Activated T-cell treated with anti-CD3 and anti-CD28 coated beads, Interleukin-2, amount 50 U/mL, for 72 hours (primary cell): ENCODE measurements around the gene KRR1. TPM values are rescaled to one million over a fixed set of nuclear protein-coding genes. Genes with fewer than 3 reads are reported as not detected.
A peak's percentile ranks its signal among the peaks of the same experiment; 100 is the strongest.
"Not testable (repeated sequence)": the region's sequence is repeated elsewhere in the genome, so short reads cannot be mapped to it uniquely, and the experiment has no call there.

ENCODE experiments used
- ATAC-seq, 2 donors: fragments of 150-1000 bp; cut with Tn5 transposase; replicated peaks in 1 of 2; 2 replicates each; pipeline ENCODE4 v1.10.0; 2021; ENCODE audit warnings: moderate library complexity in 2 of 2, mild to moderate bottlenecking in 1 of 2
- DNase-seq, 2 donors: peaks; one replicate each; pipeline ENCODE4 v3.0.0; 2021 to 2022; ENCODE audit warnings: mixed read lengths in 1 of 2
- H3K27ac Mint-ChIP-seq: one replicate; pipeline ENCODE4 v1.8.0; 2022; ENCODE audit warnings: mild to moderate bottlenecking, moderate library complexity, mixed read lengths
- H3K27me3 Mint-ChIP-seq: one replicate; pipeline ENCODE4 v1.8.0; 2022; ENCODE audit warnings: low read depth, mixed read lengths
- H3K36me3 Mint-ChIP-seq, 2 donors: one replicate each; pipeline ENCODE4 v1.8.0; 2022; ENCODE audit warnings: mixed read lengths in 2 of 2, mild to moderate bottlenecking in 1 of 2; ENCODE audit not compliant: insufficient read depth in 2 of 2
- H3K4me1 Mint-ChIP-seq: one replicate; pipeline ENCODE4 v1.8.0; 2022; ENCODE audit warnings: low read depth, mixed read lengths
- H3K4me3 Mint-ChIP-seq, 2 donors: one replicate each; pipeline ENCODE4 v1.8.0; 2022; ENCODE audit warnings: mild to moderate bottlenecking in 2 of 2, mixed read lengths in 2 of 2, moderate library complexity in 2 of 2
- H3K9me3 Mint-ChIP-seq, 2 donors: one replicate each; pipeline ENCODE4 v1.8.0; 2022; ENCODE audit warnings: mixed read lengths in 2 of 2
- total RNA-seq, 2 donors: library from RNA; stranded (reverse); gene quantifications; one replicate each; pipeline ENCODE4 v1.2.3, GENCODE V29; 2022

KRR1 gene
- total RNA-seq, 2 donors from 2014 or later, result 78.2 to 80.1 TPM

DNA sequence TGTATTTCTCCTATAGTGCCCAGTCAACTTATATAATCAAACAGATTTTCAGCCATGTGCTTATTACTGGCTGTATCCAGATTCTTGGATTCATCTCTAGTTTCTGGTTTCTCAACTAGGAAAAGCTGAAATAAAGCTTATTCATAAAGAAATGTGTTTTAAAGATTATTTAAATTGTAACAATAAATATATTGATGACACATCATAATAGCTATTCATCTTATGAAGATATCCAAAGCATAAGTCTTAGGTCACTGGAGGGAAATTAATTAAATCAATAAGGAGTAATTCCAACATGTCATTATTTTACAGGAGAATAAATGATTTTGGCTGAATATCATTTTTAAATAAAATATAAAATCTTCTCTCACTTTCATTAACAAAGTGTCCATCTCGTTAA, 32.1 kb upstream of the KRR1 start:
- peaks cover 38% of the 10 kb centered on the region for H3K27me3 Mint-ChIP-seq
- H3K9me3 Mint-ChIP-seq, result no peaks in the 10 kb centered on the region
- no peak for DNase-seq
- no peaks in the 10 kb centered on the region for H3K4me1 Mint-ChIP-seq
- no peak overlapping the region for H3K27ac Mint-ChIP-seq
- H3K4me3 Mint-ChIP-seq, result no peak overlapping the region
- no peak for ATAC-seq
- no peaks in the 10 kb centered on the region for H3K36me3 Mint-ChIP-seq

DNA sequence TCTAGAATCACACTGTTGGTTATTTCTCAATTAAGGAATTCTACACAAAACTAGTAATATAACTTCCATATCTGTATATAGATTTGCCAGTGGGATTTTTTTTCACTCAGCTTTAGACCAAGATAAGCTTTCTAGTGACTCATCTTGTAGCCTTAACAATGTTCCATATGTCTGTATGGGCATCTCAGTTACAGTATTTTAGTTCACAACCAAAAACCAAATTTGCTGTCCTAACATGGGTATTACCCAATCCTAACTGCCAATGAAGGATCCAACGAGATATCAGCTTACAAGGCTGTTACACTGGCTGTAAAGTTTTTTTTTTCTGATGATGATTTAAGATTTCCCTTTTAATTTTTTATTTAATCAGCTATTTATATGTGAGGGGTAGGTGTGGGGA, 31.5 kb upstream of the KRR1 start:
- Mint-ChIP-seq H3K9me3 (no peaks in the 10 kb centered on the region), H3K36me3 (no peaks in the 10 kb centered on the region), H3K27ac (no peak overlapping the region), H3K4me3 (no peak overlapping the region), H3K4me1 (no peaks in the 10 kb centered on the region), H3K27me3 (peaks cover 37% of the 10 kb centered on the region)
- ATAC-seq (no peak), DNase-seq (no peak)

DNA sequence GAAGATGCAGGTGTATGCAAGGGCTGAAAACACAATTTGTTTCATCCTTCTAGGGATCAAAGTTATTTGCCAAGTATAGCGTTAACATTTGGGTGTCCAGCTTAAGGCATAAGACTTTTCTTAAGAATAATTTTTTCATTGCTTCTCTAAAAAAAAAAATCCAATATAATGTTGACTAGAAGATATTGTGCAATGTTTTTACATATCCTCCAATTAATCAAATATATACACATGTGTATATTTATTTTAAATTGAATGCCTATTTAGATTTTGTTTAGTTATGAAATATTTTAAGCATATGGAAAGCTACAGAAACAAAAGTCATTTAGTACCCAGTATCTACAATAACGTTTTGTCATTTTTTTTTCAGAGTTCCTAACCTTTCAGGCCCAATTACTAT, 28.5 kb upstream of the KRR1 start:
- DNase-seq, result no peak
- no peak for ATAC-seq
- Mint-ChIP-seq H3K27me3 (peaks cover 25% of the 10 kb centered on the region), H3K4me1 (no peaks in the 10 kb centered on the region), H3K9me3 (no peaks in the 10 kb centered on the region), H3K4me3 (no peak overlapping the region), H3K27ac (no peak overlapping the region), H3K36me3 (no peaks in the 10 kb centered on the region)

DNA sequence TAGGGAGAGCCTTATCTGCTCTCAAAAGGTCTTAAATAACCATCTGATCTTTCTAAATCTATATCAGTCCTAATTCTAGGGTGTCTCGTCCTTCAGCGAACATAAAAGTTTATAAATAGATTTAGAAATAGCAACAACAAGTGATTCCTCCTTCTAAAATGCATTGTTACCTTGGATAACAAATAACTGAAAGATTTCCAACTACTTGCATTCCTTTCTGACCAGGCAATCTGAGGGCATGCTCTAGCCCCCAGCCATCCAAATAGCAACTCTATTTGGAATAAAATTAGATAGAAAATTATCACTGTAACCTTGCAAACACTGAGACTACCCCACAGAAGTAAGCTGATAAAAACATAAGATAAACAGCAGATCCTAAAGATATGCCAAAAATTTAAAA, 21.8 kb upstream of the KRR1 start:
- Mint-ChIP-seq H3K36me3 (no peaks in the 10 kb centered on the region), H3K27ac (no peak overlapping the region), H3K4me3 (no peak overlapping the region), H3K4me1 (peaks cover 5% of the 10 kb centered on the region), H3K27me3 (peaks cover 18% of the 10 kb centered on the region), H3K9me3 (peaks cover 0 to 1% of the 10 kb centered on the region in 2 donors)
- DNase-seq (no peak), ATAC-seq (no peak)

DNA sequence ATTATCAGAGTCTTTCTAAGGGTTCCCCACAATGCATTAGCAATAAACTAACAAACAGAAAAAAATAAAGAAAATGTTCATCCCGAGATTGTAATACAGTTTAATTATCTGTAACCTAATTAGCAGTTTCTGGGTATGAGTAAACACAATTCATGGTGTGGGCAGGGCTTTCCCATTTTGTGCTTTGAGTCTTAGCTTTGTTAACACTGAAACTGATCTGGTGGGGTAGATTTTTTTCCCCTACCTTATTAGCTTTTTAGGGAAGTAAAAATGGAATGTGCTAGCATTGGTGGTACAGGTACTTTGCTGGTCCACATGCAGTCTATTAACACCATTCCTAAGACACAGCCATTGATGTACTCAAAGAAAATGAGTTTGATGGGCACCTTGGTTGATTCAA, 18.4 kb upstream of the KRR1 start:
- DNase-seq (no peak), ATAC-seq (no peak)
- Mint-ChIP-seq H3K9me3 (peaks cover 0 to 1% of the 10 kb centered on the region in 2 donors), H3K27ac (no peak overlapping the region), H3K27me3 (peaks cover 39% of the 10 kb centered on the region), H3K4me3 (no peak overlapping the region), H3K4me1 (peaks cover 13% of the 10 kb centered on the region), H3K36me3 (no peaks in the 10 kb centered on the region)

DNA sequence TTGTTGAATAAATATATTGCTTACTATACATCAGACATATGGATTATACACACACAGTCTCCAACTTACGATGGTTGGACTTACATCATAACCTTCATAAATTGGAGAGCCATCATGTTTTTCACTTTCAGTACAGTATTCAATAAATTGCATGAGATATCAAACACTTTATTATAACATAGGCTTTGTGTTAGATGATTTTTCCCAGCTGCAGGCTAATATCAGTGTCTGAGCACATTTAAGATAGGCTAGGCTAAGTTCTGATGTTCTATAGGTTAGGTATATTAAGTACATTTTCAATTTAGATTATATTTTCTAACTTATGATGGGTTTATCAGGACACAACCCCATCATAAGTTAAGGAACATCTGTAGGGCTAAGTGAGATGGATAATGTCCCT, 17.9 kb upstream of the KRR1 start:
- ATAC-seq (no peak), DNase-seq (no peak)
- H3K27ac Mint-ChIP-seq, result no peak overlapping the region
- H3K4me1 Mint-ChIP-seq, result peaks cover 13% of the 10 kb centered on the region
- no peaks in the 10 kb centered on the region for H3K36me3 Mint-ChIP-seq
- peaks cover 0 to 1% of the 10 kb centered on the region in 2 donors for H3K9me3 Mint-ChIP-seq
- H3K4me3 Mint-ChIP-seq, result no peak overlapping the region
- peaks cover 41% of the 10 kb centered on the region for H3K27me3 Mint-ChIP-seq

DNA sequence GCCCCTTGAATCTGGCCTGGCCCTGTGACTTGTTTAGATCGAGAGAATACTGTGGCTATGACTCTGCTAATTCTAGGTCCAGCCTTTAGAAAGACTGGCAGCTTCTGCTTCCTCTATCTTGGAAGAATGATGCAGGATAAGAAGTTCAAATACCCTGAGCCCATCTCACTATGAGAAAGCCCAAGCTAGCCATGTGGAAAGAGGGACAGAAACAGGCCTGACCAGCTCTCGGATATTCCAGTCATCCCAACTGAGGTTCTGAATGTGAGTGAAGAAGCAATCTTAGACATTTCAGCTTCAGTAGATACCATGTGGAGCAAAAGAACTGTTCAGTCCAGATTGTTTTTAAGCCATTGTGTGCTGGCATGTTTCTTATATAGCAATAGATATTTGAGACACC, 17.3 kb upstream of the KRR1 start:
- Mint-ChIP-seq H3K27me3 (peaks cover 41% of the 10 kb centered on the region), H3K36me3 (no peaks in the 10 kb centered on the region), H3K9me3 (peaks cover 0 to 1% of the 10 kb centered on the region in 2 donors), H3K4me1 (peaks cover 13% of the 10 kb centered on the region), H3K4me3 (no peak overlapping the region), H3K27ac (no peak overlapping the region)
- DNase-seq, result no peak
- ATAC-seq, result no peak

DNA sequence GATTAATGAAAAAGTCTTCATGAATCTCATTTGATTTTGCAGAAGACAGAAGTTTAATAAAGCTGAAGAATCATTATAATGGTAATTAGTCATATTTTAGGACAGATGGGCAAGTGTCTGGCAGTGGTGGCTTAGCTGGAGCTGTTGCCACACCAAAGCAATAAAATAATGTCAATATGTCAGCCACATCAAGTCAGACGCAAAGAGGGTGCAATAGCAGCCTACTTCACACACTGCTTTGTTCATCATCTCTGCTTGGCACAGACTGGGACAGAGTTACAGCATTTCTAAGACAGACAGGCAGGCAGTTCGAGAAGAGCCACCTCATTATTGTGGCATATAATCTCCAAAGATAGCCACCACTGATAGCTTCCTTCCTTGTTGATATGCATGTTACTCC, 16.9 kb upstream of the KRR1 start:
- Mint-ChIP-seq H3K36me3 (no peaks in the 10 kb centered on the region), H3K27ac (no peak overlapping the region), H3K27me3 (peaks cover 41% of the 10 kb centered on the region), H3K9me3 (peaks cover 0 to 1% of the 10 kb centered on the region in 2 donors), H3K4me3 (no peak overlapping the region), H3K4me1 (peaks cover 13% of the 10 kb centered on the region)
- no peak for ATAC-seq
- no peak for DNase-seq

DNA sequence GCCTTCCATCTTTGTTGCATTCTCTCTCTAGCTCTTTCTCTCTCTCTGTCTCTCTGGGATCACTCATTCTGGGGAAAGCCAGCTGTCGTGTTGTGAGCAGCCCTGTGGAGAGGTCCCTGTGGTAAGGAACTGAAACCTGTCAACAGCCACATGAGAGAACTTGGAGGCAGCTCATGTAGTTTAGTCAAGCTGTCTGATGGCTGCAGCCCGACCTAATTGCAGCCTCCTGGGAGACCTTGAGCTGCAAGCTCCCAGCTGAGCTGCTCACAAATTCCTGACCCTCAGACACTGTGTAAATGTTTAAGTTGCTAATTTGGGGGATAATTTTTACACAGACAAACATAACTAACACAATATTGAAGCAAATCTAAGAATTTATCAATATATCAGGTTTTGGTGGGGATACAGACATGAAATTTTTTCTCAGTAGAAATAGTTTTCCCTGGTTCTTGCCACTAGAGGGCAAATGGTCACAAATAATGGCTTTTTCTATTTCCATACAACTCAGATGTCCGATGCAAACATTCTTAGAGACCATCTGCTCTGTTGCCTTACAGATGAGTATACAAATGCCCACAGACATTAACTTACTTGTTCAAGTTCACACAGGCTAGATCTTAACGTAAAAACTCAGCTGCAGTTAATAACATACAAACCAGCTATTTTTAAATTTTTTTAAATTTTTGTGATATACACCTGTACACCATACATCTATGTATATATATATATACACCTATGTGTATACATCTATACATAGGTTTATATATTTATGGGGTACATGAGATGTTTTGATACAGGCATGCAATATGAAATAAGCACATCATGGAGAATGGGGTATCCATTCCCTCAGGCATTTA, 15.5 kb upstream of the KRR1 start:
- DNase-seq (peak; percentile 10 to 12), ATAC-seq (peak; percentile 75 to 76)
- Mint-ChIP-seq H3K9me3 (peaks cover 0 to 1% of the 10 kb centered on the region in 2 donors), H3K27me3 (peaks cover 49% of the 10 kb centered on the region), H3K27ac (no peak overlapping the region), H3K4me3 (no peak overlapping the region), H3K36me3 (peaks cover 0 to 5% of the 10 kb centered on the region in 2 donors), H3K4me1 (peaks cover 13% of the 10 kb centered on the region)

DNA sequence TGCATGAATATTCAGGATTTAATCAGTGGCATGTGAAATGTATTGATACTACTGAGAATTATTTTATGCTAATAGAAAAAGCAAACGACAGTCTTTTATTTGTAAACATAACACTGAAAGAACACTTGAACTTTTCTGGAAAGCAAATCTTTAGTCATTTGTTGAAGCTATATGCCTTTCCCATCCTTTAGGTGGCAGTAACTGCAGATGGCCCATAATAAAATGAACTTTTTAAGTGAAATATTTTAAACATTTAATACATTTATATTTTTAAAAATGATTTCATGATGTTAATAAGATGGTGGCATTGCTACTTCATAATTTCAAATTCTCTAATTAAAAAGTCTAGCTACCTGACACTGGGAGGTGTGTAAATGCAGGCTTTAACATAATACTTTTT, 13.9 kb upstream of the KRR1 start:
- no peak overlapping the region for H3K27ac Mint-ChIP-seq
- ATAC-seq (no peak), DNase-seq (no peak)
- peaks cover 54% of the 10 kb centered on the region for H3K27me3 Mint-ChIP-seq
- no peak overlapping the region for H3K4me3 Mint-ChIP-seq
- H3K4me1 Mint-ChIP-seq, result peaks cover 13% of the 10 kb centered on the region
- H3K9me3 Mint-ChIP-seq, result peaks cover 1 to 4% of the 10 kb centered on the region in 2 donors
- peaks cover 4 to 6% of the 10 kb centered on the region in 2 donors for H3K36me3 Mint-ChIP-seq

DNA sequence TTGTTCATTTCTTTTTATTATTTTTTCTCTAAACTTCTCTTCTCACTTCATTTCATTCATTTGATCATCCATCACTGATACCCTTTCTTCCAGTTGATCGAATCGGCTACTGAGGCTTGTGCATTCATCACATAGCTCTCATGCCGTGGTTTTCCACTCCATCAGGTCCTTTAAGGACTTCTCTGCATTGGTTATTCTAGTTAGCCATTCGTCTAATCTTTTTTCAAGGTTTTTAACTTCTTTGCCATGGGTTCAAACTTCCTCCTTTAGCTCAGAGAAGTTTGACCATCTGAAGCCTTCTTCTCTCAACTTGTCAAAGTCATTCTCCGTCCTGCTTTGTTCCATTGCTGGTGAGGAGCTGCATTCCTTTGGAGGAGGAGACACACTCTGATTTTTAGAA, 10.7 kb upstream of the KRR1 start:
- H3K9me3 Mint-ChIP-seq, H3K4me1 Mint-ChIP-seq, H3K36me3 Mint-ChIP-seq, ATAC-seq, H3K27ac Mint-ChIP-seq, DNase-seq, H3K4me3 Mint-ChIP-seq: not testable (repeated sequence)
- peaks cover 51% of the 10 kb centered on the region for H3K27me3 Mint-ChIP-seq

DNA sequence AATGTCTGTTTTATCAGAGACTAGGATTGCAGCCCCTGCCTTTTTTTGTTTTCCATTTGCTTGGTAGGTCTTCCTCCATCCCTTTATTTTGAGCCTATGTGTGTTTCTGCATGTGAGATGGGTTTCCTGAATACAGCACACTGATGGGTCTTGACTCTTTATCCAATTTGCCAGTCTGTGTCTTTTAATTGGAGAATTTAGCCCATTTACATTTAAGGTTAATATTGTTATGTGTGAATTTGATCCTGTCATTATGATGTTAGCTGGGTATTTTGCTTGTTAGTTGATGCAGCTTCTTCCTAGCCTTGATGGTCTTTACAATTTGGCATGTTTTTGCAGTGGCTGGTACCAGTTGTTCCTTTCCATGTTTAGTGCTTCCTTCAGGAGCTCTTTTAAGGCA, 9.8 kb upstream of the KRR1 start:
- H3K27me3 Mint-ChIP-seq, result peaks cover 43% of the 10 kb centered on the region
- H3K27ac Mint-ChIP-seq, DNase-seq, H3K36me3 Mint-ChIP-seq, H3K9me3 Mint-ChIP-seq, H3K4me1 Mint-ChIP-seq, H3K4me3 Mint-ChIP-seq, ATAC-seq: not testable (repeated sequence)

DNA sequence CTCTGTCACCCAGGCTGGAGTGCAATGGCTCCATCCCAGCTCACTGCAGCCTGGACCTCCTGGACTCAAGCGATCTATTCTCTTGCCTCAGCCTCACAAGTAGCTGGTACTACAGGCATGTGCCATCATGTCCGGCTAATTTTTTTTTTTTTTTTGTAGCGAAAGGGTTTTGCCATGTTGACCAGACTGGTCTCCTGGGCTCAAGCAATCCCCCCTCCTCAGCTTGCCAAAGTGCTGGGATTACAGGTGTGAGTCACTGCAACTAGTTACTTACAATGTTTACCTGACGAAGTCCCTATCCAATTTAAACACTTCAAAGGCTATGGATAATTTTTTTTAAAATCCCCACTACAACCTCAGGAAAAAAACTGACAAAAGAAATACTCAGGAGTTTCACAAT, 1.8 kb downstream of the KRR1 start:
- H3K27ac Mint-ChIP-seq, result peak overlapping the region; percentile 99
- DNase-seq, result no peak
- H3K4me3 Mint-ChIP-seq, result peak overlapping the region; percentile 99 to 100
- no peak for ATAC-seq
- peaks cover 6 to 15% of the 10 kb centered on the region in 2 donors for H3K36me3 Mint-ChIP-seq
- no peaks in the 10 kb centered on the region for H3K9me3 Mint-ChIP-seq
- peaks cover 47% of the 10 kb centered on the region for H3K4me1 Mint-ChIP-seq
- no peaks in the 10 kb centered on the region for H3K27me3 Mint-ChIP-seq

DNA sequence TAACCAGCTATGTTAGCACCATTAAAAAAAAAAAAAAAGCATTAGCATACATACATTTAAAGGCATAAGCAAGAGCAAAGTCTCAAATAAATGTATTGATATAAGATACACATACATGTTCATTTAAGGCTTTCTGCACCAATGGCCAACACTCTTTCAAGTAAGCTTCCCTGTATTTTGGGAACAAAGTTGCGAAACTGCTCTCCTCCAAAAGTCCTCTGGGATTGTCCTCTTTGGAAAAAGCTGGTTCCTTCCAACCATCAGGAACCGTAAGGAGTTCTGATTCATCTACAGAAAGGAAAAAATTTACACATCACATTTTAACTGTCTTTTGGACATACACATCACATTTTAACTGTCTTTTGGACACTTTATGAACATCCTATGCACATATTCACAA, 3.2 kb downstream of the KRR1 start:
- peak overlapping the region; percentile 45 for H3K27ac Mint-ChIP-seq
- H3K4me3 Mint-ChIP-seq, result peak overlapping the region in 1 of 2 donors; percentile 34
- DNase-seq, result no peak

More for the DNA sequence above, 3.2 kb downstream of the KRR1 start:
- ATAC-seq, result no peak
- Mint-ChIP-seq H3K27me3 (no peaks in the 10 kb centered on the region), H3K36me3 (peaks cover 8 to 20% of the 10 kb centered on the region in 2 donors), H3K9me3 (no peaks in the 10 kb centered on the region), H3K4me1 (peaks cover 47% of the 10 kb centered on the region)
